OCI-LY7 (cell line): Measurements from ENCODE around the gene KCTD10. TPM values are rescaled to one million over a fixed set of nuclear protein-coding genes. Genes with fewer than 3 reads are reported as not detected.

Experiments used
- BruUV-seq: library from RNA; stranded (reverse); fragments of 400-500 nt; replicated peaks from 2 replicates; lab custom pipeline; 2021; lab: Mats Ljungman, UMichigan
- CTCF ChIA-PET: fragments of 300-600 bp; sonication (Branson Sonifier 250); formaldehyde crosslinking; loops from one replicate; lab custom pipeline; 2022; ENCODE audit warnings: antibody characterized with exemption; ENCODE audit not compliant: unreplicated experiment; lab: Charles Lee
- POLR2A ChIA-PET: fragments of 300-600 bp; sonication (Branson Sonifier 250); formaldehyde crosslinking; loops from one replicate; lab custom pipeline; 2022; ENCODE audit warnings: antibody characterized with exemption; lab: Charles Lee
- DNase-seq: peaks from one replicate; pipeline ENCODE4 v3.0.0-alpha.2; 2015; ENCODE audit warnings: low spot score
- H2AFZ ChIP-seq: fragments of 200-600 bp; sonication (generic), shearing (Covaris generic); 2 replicates; pipeline ENCODE4 v1.6.1; 2014; ENCODE audit warnings: mild to moderate bottlenecking, antibody characterized with exemption, low read length, moderate library complexity
- H3K27ac ChIP-seq: fragments of 200-600 bp; sonication (generic); 2 replicates; pipeline ENCODE4 v1.5.1; 2014; ENCODE audit warnings: mixed run types, low read depth, mild to moderate bottlenecking, moderate library complexity, low read length, inconsistent platforms; ENCODE audit not compliant: poor library complexity, severe bottlenecking
- H3K36me3 ChIP-seq: fragments of 200-600 bp; sonication (generic); 2 replicates; pipeline ENCODE4 v1.6.1; 2014; ENCODE audit warnings: mild to moderate bottlenecking, antibody characterized with exemption, low read length, moderate library complexity, mixed read lengths; ENCODE audit not compliant: insufficient read depth
- H3K4me1 ChIP-seq: fragments of 200-600 bp; sonication (generic); 2 replicates; pipeline ENCODE4 v1.5.1; 2014; ENCODE audit warnings: mild to moderate bottlenecking, low read length; ENCODE audit not compliant: insufficient read depth, poor library complexity, severe bottlenecking
- H3K4me2 ChIP-seq: fragments of 200-600 bp; sonication (generic); 2 replicates; pipeline ENCODE4 v1.6.1; 2014; ENCODE audit warnings: mild to moderate bottlenecking, low read length
- H3K4me3 ChIP-seq: fragments of 200-600 bp; sonication (generic); 2 replicates; pipeline ENCODE4 v1.5.1; 2014; ENCODE audit warnings: mild to moderate bottlenecking, low read depth, low read length; ENCODE audit not compliant: poor library complexity, severe bottlenecking
- H3K79me2 ChIP-seq: fragments of 200-600 bp; sonication (generic); 2 replicates; pipeline ENCODE4 v1.6.1; 2016; ENCODE audit warnings: low read depth, mild to moderate bottlenecking, low read length, moderate library complexity, mixed read lengths; ENCODE audit not compliant: insufficient read depth
- H3K9me2 ChIP-seq: fragments of 200-600 bp; sonication (generic); 2 replicates; pipeline ENCODE4 v1.6.1; 2016; ENCODE audit warnings: mild to moderate bottlenecking, low read length, mixed read lengths; ENCODE audit not compliant: insufficient read depth
- H3K9me3 ChIP-seq: fragments of 200-600 bp; sonication (generic); 2 replicates; pipeline ENCODE4 v1.6.1; 2014; ENCODE audit warnings: mild to moderate bottlenecking, mixed run types, low read length, mixed read lengths
- H4K20me1 ChIP-seq: fragments of 200-600 bp; sonication (generic); 2 replicates; pipeline ENCODE4 v1.6.1; 2014; ENCODE audit warnings: mild to moderate bottlenecking, antibody characterized with exemption, low read length, moderate library complexity, mixed read lengths; ENCODE audit not compliant: insufficient read depth
- EZH2phosphoT487 ChIP-seq: fragments of 200-600 bp; sonication (generic); IDR thresholded peaks from 2 replicates; pipeline ENCODE4 v1.6.1; 2018; ENCODE audit warnings: low read depth, borderline replicate concordance, mild to moderate bottlenecking, mixed run types, antibody characterized with exemption, low read length, moderate library complexity, mixed read lengths
- intact Hi-C: fragments of 100-400 bp; cut with micrococcal nuclease; formaldehyde crosslinking; loops from one replicate; pipeline ENCODE4 v1.10.0; 2022; ENCODE audit not compliant: unreplicated experiment
- total RNA-seq, 2 experiments: library from RNA; depleted of rRNA in 1 of 2; stranded (reverse); fragments of >200 nt in 1 of 2; shearing (Covaris generic) in 1 of 2; gene quantifications; 2 replicates each; pipeline ENCODE4 v1.2.3, GENCODE V29; 2014 to 2022
- TF ChIP-seq, protein P1 (sequence below): fragments of 200-600 bp; sonication (generic); conservative IDR thresholded peaks from 2 replicates; pipeline ENCODE4 v1.5.1; 2014; ENCODE audit warnings: mild to moderate bottlenecking, antibody characterized with exemption, low read length, moderate library complexity, mixed read lengths

Gene KCTD10
- total RNA-seq, 2 experiments from 2014 or later, result 28.1 to 45.7 TPM

DNA sequence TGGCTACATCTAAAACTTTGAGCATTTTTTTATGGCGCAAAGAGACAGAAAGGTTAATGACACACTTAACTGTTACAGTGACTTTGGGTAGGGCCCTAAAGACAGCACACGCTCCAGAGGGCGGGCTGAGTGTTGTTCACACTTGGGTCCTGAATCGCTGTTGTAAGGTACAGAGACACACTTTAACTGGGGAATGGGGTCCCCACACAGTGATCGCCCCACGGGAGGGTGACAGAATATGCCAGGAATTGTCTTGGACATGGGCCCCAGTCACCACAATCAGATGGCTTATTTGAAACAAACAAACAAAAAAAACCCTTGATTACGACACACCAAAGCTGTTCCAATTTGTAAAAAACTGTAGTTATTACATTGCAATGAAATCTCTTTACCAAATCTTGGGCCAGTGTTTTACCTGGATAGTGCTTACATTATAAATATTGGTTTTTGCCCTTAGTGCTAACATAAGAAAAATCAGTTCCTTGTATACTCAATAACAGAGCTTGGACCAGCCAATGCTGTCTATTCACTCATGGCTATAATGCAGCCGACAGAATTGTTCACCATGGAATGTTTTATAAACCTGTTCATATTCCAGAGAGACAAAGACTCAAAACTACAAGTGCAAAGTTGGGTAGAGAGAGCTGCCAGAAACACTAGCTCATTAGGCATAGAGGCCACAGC lies 28.3 kb downstream of the KCTD10 start:
- intact Hi-C loops, result no loop called here
- peaks cover 63% of the 10 kb centered on the region for H3K36me3 ChIP-seq
- no peak overlapping the region for H3K4me2 ChIP-seq
- TF ChIP-seq, protein P1, sequence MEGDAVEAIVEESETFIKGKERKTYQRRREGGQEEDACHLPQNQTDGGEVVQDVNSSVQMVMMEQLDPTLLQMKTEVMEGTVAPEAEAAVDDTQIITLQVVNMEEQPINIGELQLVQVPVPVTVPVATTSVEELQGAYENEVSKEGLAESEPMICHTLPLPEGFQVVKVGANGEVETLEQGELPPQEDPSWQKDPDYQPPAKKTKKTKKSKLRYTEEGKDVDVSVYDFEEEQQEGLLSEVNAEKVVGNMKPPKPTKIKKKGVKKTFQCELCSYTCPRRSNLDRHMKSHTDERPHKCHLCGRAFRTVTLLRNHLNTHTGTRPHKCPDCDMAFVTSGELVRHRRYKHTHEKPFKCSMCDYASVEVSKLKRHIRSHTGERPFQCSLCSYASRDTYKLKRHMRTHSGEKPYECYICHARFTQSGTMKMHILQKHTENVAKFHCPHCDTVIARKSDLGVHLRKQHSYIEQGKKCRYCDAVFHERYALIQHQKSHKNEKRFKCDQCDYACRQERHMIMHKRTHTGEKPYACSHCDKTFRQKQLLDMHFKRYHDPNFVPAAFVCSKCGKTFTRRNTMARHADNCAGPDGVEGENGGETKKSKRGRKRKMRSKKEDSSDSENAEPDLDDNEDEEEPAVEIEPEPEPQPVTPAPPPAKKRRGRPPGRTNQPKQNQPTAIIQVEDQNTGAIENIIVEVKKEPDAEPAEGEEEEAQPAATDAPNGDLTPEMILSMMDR, result no peak
- TF ChIP-seq EZH2phosphoT487, result no peak
- H3K9me2 ChIP-seq, result no peaks in the 10 kb centered on the region
- no peaks in the 10 kb centered on the region for H4K20me1 ChIP-seq
- H3K9me3 ChIP-seq, result no peaks in the 10 kb centered on the region
- H2AFZ ChIP-seq, result no peak overlapping the region
- no peak overlapping the region for H3K27ac ChIP-seq
- H3K4me3 ChIP-seq, result no peak overlapping the region
- BruUV-seq, result no TSS peak
- no peaks in the 10 kb centered on the region for H3K4me1 ChIP-seq
- H3K79me2 ChIP-seq, result no peaks in the 10 kb centered on the region
- no peak for DNase-seq
- CTCF ChIA-PET, result no interaction called here
- POLR2A ChIA-PET, result no interaction called here

DNA sequence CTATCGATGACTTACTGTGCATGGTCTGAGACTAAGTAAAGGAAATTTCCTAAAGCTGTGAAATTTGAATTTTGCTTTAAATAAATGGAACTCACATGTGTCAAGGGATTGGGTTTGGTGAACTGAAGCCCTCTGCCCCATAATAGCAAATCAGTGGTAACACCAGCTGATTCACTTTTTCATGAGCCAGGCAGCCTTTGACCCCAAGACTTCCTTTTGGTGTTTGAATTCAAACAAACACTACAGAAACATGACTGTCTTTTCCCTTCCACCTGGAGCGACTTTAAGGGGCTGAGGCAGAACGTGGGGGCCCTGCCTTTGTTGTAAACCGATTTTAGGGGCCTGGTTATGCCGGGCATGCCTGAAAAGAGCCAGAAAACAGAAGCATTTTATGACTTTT lies 28.8 kb downstream of the KCTD10 start:
- Histone ChIP-seq H3K4me3 (no peak overlapping the region), H3K79me2 (no peaks in the 10 kb centered on the region), H3K4me1 (no peaks in the 10 kb centered on the region), H4K20me1 (no peaks in the 10 kb centered on the region), H3K36me3 (peaks cover 58% of the 10 kb centered on the region), H3K4me2 (no peak overlapping the region), H2AFZ (no peak overlapping the region), H3K9me3 (no peaks in the 10 kb centered on the region), H3K27ac (no peak overlapping the region), H3K9me2 (no peaks in the 10 kb centered on the region)
- no TSS peak for BruUV-seq
- ChIA-PET CTCF (no interaction called here), POLR2A (no interaction called here)
- TF ChIP-seq, protein P1, result no peak
- TF ChIP-seq EZH2phosphoT487, result no peak
- intact Hi-C loops, result no loop called here
- no peak for DNase-seq

GRCh38 chr12:109447482-109447881 lies 29.6 kb downstream of the KCTD10 start:
- POLR2A ChIA-PET, result no interaction called here
- Histone ChIP-seq H3K9me3 (no peaks in the 10 kb centered on the region), H3K4me1 (no peaks in the 10 kb centered on the region), H3K4me3 (no peak overlapping the region), H3K27ac (no peak overlapping the region), H3K79me2 (no peaks in the 10 kb centered on the region), H2AFZ (no peak overlapping the region), H3K36me3 (peaks cover 50% of the 10 kb centered on the region), H4K20me1 (no peaks in the 10 kb centered on the region), H3K4me2 (no peak overlapping the region), H3K9me2 (no peaks in the 10 kb centered on the region)
- no peak for DNase-seq
- CTCF ChIA-PET, result no interaction called here
- BruUV-seq, result no TSS peak
- TF ChIP-seq EZH2phosphoT487, result no peak
- TF ChIP-seq, protein P1, result no peak
- intact Hi-C loops, result loop anchor here (1.0 kb wide), 1 partner anchor 20 kb away; no protein-coding TSS in a partner anchor
